LoVo (cell line): Measurements from ENCODE around the gene NFKBIB.
"Not testable (repeated sequence)": the region's sequence is repeated elsewhere in the genome, so short reads cannot be mapped to it uniquely, and the experiment has no call there.

Source experiments
- DNase-seq: peaks from one replicate; pipeline ENCODE4 v3.0.0-alpha.2; 2016; ENCODE audit warnings: low spot score

NFKBIB gene

GRCh38 chr19:38899447-38900201, at the start of gene NFKBIB, which contains the start of gene SIRT2:
Gene NFKBIB (plus strand): TSS chr19:38899969. CDS start chr19:38900033, 64 bp downstream.
Gene SIRT2 (minus strand): TSS chr19:38899618. CDS start chr19:38899521, 97 bp downstream.
- DNase-seq = peak; percentile 100

- DNase-seq = peak; percentile 100
These were observed 49.3 kb upstream of the NFKBIB start for GRCh38 chr19:38850436-38850975.

GRCh38 chr19:38850976-38851621, 48.7 kb upstream of the NFKBIB start:
- DNase-seq = no peak

GRCh38 chr19:38851622-38852230, 48.0 kb upstream of the NFKBIB start:
- peak; percentile 95 for DNase-seq

- peak; percentile 71 for DNase-seq
These were observed 47.3 kb upstream of the NFKBIB start for GRCh38 chr19:38852231-38853044.

- DNase-seq = no peak
These were observed 46.6 kb upstream of the NFKBIB start for GRCh38 chr19:38853214-38853613.

- not testable (repeated sequence) for DNase-seq
These were observed 44.8 kb upstream of the NFKBIB start for GRCh38 chr19:38854961-38855360.

- DNase-seq = not testable (repeated sequence)
These were observed 44.0 kb upstream of the NFKBIB start for GRCh38 chr19:38855751-38856150.

- no peak for DNase-seq
These were observed 43.0 kb upstream of the NFKBIB start for GRCh38 chr19:38856813-38857212.

- not testable (repeated sequence) for DNase-seq
These were observed 40.1 kb upstream of the NFKBIB start for GRCh38 chr19:38859631-38860204.

- no peak for DNase-seq
These were observed 38.4 kb upstream of the NFKBIB start for GRCh38 chr19:38861368-38861767.

- DNase-seq = peak; percentile 76
These were observed 37.3 kb upstream of the NFKBIB start for GRCh38 chr19:38862321-38863059.

- DNase-seq = no peak
These were observed 32.5 kb upstream of the NFKBIB start for GRCh38 chr19:38867171-38867780.

- DNase-seq = no peak
These were observed 31.2 kb upstream of the NFKBIB start for GRCh38 chr19:38868551-38868950.

GRCh38 chr19:38869160-38869835, 30.5 kb upstream of the NFKBIB start:
- no peak for DNase-seq

GRCh38 chr19:38869836-38870607, 29.7 kb upstream of the NFKBIB start:
- DNase-seq = no peak

GRCh38 chr19:38870612-38871011, 29.2 kb upstream of the NFKBIB start:
- no peak for DNase-seq

GRCh38 chr19:38873400-38873799, 26.4 kb upstream of the NFKBIB start:
- not testable (repeated sequence) for DNase-seq
